ENCODE measurements around the gene CTU2. TPM values are rescaled to one million over a fixed set of nuclear protein-coding genes. Genes with fewer than 3 reads are reported as not detected.

The CTU2 gene
- total RNA-seq, 1 donor from 2014 or later: 13.1 TPM

DNA sequence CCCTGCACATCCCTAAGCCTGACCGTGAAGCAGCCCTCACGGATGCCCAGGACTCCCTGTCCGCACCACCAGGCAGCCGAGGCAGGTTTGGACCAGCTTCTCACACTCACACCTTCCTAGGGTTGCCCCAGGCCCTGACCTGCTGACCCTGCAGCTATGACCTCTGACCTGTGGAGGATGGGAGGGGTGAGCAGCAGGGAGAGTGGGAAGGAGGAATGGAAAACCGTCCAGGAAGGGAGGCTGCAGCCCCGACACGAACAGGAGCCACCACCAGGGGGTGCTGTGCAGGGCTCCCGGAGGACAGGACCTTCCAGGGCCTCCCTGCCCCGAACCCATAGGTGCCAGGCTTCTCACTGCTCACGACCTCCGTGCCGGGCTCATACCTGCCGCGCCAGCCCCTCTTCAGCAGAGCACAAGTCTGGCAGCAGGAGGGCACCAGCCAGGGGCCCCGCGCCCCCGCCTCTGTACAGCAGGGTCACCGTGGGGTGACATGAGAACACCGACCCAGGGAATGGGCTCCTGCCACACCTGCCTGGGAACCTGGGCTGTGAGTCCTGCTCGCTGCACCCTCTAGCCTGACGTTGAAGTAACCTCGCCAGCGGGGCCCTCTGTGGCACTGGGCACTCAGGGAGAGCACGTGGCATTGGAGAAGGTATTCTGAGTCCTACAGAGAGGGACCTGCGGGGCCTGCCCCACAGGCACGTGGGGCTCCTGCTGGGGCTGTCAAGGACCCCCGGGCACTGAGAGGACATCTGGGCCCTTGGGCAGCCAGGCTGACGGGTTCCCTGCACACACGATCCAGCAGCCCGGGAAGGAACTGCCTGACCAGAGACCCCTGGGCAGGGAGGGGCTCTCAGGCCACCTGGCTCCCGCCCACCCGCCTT is 37.6 kb downstream of the CTU2 start:
- DNase-seq: peak; percentile 80
- intact Hi-C loops (cut with micrococcal nuclease): loop anchor here (5.0 kb wide), 1 partner anchor 38 kb away; no protein-coding TSS in a partner anchor
- peak overlapping the region; percentile 73 for H3K27ac ChIP-seq (replicated peaks)
- no peaks in the 10 kb centered on the region for H3K9me3 ChIP-seq (replicated peaks)
- H3K4me1 ChIP-seq: peaks cover 41% of the 10 kb centered on the region
- TF ChIP-seq, protein P1, sequence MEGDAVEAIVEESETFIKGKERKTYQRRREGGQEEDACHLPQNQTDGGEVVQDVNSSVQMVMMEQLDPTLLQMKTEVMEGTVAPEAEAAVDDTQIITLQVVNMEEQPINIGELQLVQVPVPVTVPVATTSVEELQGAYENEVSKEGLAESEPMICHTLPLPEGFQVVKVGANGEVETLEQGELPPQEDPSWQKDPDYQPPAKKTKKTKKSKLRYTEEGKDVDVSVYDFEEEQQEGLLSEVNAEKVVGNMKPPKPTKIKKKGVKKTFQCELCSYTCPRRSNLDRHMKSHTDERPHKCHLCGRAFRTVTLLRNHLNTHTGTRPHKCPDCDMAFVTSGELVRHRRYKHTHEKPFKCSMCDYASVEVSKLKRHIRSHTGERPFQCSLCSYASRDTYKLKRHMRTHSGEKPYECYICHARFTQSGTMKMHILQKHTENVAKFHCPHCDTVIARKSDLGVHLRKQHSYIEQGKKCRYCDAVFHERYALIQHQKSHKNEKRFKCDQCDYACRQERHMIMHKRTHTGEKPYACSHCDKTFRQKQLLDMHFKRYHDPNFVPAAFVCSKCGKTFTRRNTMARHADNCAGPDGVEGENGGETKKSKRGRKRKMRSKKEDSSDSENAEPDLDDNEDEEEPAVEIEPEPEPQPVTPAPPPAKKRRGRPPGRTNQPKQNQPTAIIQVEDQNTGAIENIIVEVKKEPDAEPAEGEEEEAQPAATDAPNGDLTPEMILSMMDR (IDR thresholded peaks at IDR 0.05; ENCODE audit: borderline replicate concordance): peak; percentile 91
- no peaks in the 10 kb centered on the region for H3K27me3 ChIP-seq (ENCODE audit: low read depth)
- peak overlapping the region; percentile 15 for H3K4me3 ChIP-seq
- H3K36me3 ChIP-seq: no peaks in the 10 kb centered on the region

DNA sequence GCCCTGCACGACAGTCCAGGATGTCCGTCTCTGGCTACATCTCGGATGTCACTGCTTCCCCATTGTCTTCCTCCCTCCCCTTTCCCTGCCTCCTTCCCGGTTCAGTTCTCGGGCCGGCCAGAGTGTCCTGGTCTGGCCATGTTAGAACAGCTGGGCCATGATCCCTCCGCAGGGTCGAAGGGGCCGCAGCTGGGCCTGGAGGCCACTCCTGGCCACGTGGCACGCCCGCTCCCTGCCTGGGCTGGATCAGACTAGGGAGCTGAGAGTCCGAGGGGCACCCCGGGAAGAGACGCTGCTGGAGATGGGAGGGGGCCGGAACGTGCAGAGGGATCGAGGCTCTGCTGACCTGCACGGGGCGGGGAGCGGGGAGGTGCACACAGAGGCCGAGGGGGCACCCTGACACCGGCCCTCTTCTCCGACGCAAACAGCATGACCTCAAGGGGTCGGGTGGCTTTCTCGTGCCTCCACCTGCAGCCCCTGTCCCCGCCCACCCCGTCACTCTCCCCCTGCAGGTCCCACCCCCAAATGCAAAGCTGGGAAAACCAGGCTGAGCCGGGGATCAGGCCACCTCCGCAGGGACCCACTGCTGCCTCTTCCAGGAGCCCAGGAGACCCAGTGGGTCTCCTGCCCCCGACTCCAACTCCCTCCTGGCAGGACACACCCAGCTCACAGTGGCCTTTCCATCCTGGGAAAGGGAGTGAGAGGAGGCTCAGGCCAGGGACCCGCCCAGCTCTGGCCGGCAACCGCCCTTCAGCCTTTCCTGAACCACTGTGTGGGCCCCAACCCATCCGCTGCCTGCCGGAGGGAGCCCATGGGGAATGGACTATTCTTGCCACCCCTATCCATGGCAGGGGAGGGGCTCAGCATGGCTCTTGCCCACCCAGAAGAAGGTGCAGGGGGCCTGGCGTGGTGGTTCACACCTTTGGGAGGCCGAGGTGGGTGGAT is 38.5 kb downstream of the CTU2 start:
- H3K27ac ChIP-seq (replicated peaks): peak overlapping the region; percentile 73
- DNase-seq: peak; percentile 36
- no peak overlapping the region for H3K4me3 ChIP-seq
- no peaks in the 10 kb centered on the region for H3K27me3 ChIP-seq (ENCODE audit: low read depth)
- no peaks in the 10 kb centered on the region for H3K9me3 ChIP-seq (replicated peaks)
- H3K36me3 ChIP-seq: no peaks in the 10 kb centered on the region
- intact Hi-C loops (cut with micrococcal nuclease): loop anchor here (5.0 kb wide), 1 partner anchor 37 kb away; no protein-coding TSS in a partner anchor
- TF ChIP-seq, protein P1 (IDR thresholded peaks at IDR 0.05; ENCODE audit: borderline replicate concordance): no peak
- peaks cover 41% of the 10 kb centered on the region for H3K4me1 ChIP-seq

DNA sequence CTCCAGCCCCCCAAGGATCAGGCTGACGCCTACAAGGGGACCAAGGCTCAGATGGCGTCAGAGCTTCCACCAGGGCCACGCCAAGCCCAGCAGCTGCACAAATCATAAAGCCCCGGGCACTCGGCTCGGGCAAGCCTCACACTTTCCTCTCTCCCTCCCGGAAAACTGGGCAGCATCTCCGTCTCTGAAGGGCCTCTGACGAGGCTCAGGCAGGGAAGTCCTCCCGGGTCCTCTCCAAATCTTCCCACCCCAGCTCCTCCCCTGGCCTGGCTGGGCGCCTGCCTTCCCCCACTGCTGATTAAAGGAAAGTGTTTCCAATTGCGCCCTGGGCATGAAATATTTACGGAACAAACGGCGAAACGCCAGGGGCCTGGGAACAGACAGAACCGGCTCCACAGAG is 40.2 kb downstream of the CTU2 start:
- TF ChIP-seq, protein P1 (IDR thresholded peaks at IDR 0.05; ENCODE audit: borderline replicate concordance): no peak
- intact Hi-C loops (cut with micrococcal nuclease): no loop called here
- H3K9me3 ChIP-seq (replicated peaks): no peaks in the 10 kb centered on the region
- H3K27me3 ChIP-seq (ENCODE audit: low read depth): no peaks in the 10 kb centered on the region
- no peak for DNase-seq
- H3K36me3 ChIP-seq: no peaks in the 10 kb centered on the region
- H3K27ac ChIP-seq (replicated peaks): peak overlapping the region; percentile 73
- peaks cover 41% of the 10 kb centered on the region for H3K4me1 ChIP-seq
- H3K4me3 ChIP-seq: no peak overlapping the region

DNA sequence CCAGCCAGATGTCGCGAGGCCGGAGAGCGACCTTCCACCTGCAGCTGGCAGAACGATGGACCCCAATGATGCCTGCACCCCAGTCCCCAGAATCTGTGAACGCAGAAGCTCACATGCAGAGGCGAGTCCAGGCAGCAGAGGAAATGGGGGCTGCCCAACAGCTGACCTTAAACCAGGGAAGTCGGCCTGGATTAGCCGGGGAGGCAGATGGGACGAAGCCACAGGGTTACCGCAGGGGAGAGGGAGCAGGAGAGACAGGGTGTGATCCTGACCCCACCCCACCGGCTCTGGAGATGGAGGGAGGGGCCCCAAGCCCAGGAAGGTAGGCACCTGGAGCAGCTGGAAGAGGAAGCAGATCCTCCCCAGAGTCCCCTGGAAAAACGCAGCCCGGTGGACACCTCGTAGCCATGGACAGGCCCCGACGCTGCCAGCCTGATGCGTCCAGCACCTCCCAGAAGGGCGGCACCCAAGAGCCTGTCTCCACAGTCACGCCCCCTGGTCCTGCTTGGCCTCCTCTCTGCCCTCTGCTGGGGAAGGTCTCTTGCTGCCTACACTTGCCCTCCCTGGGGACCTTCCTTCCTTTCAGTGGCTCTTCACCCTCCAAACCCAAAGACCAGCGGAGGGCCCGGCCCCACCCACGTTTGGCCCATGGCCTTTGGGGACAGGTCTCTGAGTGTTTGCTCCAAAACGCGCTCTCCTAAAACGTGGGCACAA is 41.4 kb downstream of the CTU2 start:
- H3K27ac ChIP-seq (replicated peaks): no peak overlapping the region
- no peaks in the 10 kb centered on the region for H3K36me3 ChIP-seq
- H3K9me3 ChIP-seq (replicated peaks): no peaks in the 10 kb centered on the region
- DNase-seq: no peak
- H3K4me1 ChIP-seq: peaks cover 41% of the 10 kb centered on the region
- no peak overlapping the region for H3K4me3 ChIP-seq
- TF ChIP-seq, protein P1 (IDR thresholded peaks at IDR 0.05; ENCODE audit: borderline replicate concordance): no peak
- no peaks in the 10 kb centered on the region for H3K27me3 ChIP-seq (ENCODE audit: low read depth)
- intact Hi-C loops (cut with micrococcal nuclease): no loop called here

DNA sequence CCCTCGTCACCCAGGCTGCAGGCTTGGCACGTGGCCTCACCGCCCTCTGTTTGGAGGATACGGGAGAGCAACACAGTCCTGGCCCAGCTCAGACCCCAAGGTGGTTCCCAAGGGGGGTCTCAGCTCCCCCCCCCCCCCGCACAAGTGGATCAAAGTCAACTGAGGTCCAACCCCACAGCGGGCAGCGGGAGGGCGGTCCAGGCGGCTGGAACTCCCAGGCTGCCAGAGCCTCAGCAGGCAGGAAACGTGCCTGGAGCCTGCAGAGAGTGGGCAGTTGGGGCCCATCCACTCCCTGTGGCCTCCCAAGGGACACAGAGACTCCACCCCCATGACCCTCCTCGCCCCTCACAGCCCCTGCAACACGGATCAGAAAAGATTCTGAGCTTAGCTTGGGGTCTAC is 42.1 kb downstream of the CTU2 start:
- H3K36me3 ChIP-seq: no peaks in the 10 kb centered on the region
- intact Hi-C loops (cut with micrococcal nuclease): no loop called here
- H3K4me3 ChIP-seq: no peak overlapping the region
- H3K27me3 ChIP-seq (ENCODE audit: low read depth): no peaks in the 10 kb centered on the region
- TF ChIP-seq, protein P1 (IDR thresholded peaks at IDR 0.05; ENCODE audit: borderline replicate concordance): no peak
- H3K4me1 ChIP-seq: peaks cover 41% of the 10 kb centered on the region
- H3K27ac ChIP-seq (replicated peaks): no peak overlapping the region
- DNase-seq: no peak
- no peaks in the 10 kb centered on the region for H3K9me3 ChIP-seq (replicated peaks)

Data from left ventricle myocardium inferior (tissue), 1 donor.